Parathyroid adenoma (tissue), 2 donors: ENCODE data around the gene GRAMD1A.

Experiments
- H2AFZ ChIP-seq: fragments of 300-600 bp; sonication (generic); one replicate; pipeline ENCODE4 v1.7.0; 2017; ENCODE audit warnings: antibody characterized with exemption, mild to moderate bottlenecking
- H3K27ac ChIP-seq: fragments of 300-600 bp; sonication (generic); one replicate; pipeline ENCODE4 v1.7.0; 2017
- H3K27me3 ChIP-seq: fragments of 300-600 bp; sonication (generic); one replicate; pipeline ENCODE4 v1.7.0; 2017; ENCODE audit warnings: low read length; ENCODE audit not compliant: control insufficient read depth, insufficient read depth
- H3K36me3 ChIP-seq: fragments of 300-600 bp; sonication (generic); one replicate; pipeline ENCODE4 v1.7.0; 2017; ENCODE audit warnings: low read length; ENCODE audit not compliant: control insufficient read depth, insufficient read depth
- H3K4me1 ChIP-seq: fragments of 300-600 bp; sonication (generic); one replicate; pipeline ENCODE4 v1.7.0; 2017; ENCODE audit warnings: control low read depth
- H3K4me2 ChIP-seq: fragments of 300-600 bp; sonication (generic); one replicate; pipeline ENCODE4 v1.7.0; 2017; ENCODE audit warnings: low read length
- H3K4me3 ChIP-seq: fragments of 300-600 bp; sonication (generic); one replicate; pipeline ENCODE4 v1.7.0; 2017; ENCODE audit warnings: low read depth, low read length
- H3K79me2 ChIP-seq: fragments of 300-600 bp; sonication (generic); one replicate; pipeline ENCODE4 v1.7.0; 2017; ENCODE audit warnings: control low read depth
- H3K9ac ChIP-seq: fragments of 300-600 bp; sonication (generic); one replicate; pipeline ENCODE4 v1.7.0; 2017; ENCODE audit warnings: mild to moderate bottlenecking
- H3K9me3 ChIP-seq: fragments of 300-600 bp; sonication (generic); one replicate; pipeline ENCODE4 v1.7.0; 2017; ENCODE audit warnings: low read length; ENCODE audit not compliant: control insufficient read depth
- TF ChIP-seq, protein P1 (sequence below): fragments of 300-600 bp; sonication (generic); IDR thresholded peaks from one replicate; pipeline ENCODE4 v1.7.0; 2017; ENCODE audit warnings: antibody characterized with exemption, mild to moderate bottlenecking
- donor health status: primary hyperparathyroidism.

The GRAMD1A gene

DNA sequence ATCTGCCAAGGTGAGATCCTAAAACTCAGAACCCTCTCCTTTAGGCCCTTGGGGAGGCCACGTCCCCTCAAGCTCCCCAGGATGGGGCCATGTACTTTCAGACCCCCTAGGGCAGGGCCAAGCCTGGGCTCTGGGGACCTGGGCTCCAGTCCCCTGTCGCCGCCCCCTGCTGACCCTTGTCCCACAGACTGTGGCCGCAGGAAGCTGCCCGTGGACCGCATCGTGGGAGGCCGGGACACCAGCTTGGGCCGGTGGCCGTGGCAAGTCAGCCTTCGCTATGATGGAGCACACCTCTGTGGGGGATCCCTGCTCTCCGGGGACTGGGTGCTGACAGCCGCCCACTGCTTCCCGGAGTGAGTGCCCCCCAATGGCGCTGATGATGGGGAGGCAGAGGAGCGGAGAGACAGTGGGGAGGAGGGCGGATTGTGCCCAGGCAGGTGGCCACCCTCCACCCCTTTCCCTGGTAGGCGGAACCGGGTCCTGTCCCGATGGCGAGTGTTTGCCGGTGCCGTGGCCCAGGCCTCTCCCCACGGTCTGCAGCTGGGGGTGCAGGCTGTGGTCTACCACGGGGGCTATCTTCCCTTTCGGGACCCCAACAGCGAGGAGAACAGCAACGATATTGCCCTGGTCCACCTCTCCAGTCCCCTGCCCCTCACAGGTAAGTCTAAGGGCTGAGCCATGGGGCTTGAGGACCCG, 60.2 kb downstream of the GRAMD1A start:
- TF ChIP-seq, protein P1, sequence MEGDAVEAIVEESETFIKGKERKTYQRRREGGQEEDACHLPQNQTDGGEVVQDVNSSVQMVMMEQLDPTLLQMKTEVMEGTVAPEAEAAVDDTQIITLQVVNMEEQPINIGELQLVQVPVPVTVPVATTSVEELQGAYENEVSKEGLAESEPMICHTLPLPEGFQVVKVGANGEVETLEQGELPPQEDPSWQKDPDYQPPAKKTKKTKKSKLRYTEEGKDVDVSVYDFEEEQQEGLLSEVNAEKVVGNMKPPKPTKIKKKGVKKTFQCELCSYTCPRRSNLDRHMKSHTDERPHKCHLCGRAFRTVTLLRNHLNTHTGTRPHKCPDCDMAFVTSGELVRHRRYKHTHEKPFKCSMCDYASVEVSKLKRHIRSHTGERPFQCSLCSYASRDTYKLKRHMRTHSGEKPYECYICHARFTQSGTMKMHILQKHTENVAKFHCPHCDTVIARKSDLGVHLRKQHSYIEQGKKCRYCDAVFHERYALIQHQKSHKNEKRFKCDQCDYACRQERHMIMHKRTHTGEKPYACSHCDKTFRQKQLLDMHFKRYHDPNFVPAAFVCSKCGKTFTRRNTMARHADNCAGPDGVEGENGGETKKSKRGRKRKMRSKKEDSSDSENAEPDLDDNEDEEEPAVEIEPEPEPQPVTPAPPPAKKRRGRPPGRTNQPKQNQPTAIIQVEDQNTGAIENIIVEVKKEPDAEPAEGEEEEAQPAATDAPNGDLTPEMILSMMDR: no peak
- H3K27me3 ChIP-seq: no peaks in the 10 kb centered on the region

GRCh38 chr19:35061583-35062373, 61.7 kb downstream of the GRAMD1A start:
- H3K9ac ChIP-seq: no peak overlapping the region
- no peak overlapping the region for H3K4me2 ChIP-seq
- H3K79me2 ChIP-seq: no peaks in the 10 kb centered on the region
- H3K36me3 ChIP-seq: no peaks in the 10 kb centered on the region
- H3K4me3 ChIP-seq: no peak overlapping the region
- TF ChIP-seq, protein P1: no peak
- H2AFZ ChIP-seq: no peak overlapping the region
- H3K9me3 ChIP-seq: no peaks in the 10 kb centered on the region
- H3K4me1 ChIP-seq: no peaks in the 10 kb centered on the region
- no peak overlapping the region for H3K27ac ChIP-seq
- no peaks in the 10 kb centered on the region for H3K27me3 ChIP-seq

More for the DNA sequence above, 60.2 kb downstream of the GRAMD1A start:
- no peak overlapping the region for H3K9ac ChIP-seq
- H3K36me3 ChIP-seq: no peaks in the 10 kb centered on the region
- no peaks in the 10 kb centered on the region for H3K4me1 ChIP-seq
- no peak overlapping the region for H2AFZ ChIP-seq
- H3K9me3 ChIP-seq: no peaks in the 10 kb centered on the region
- no peak overlapping the region for H3K27ac ChIP-seq
- no peaks in the 10 kb centered on the region for H3K79me2 ChIP-seq
- no peak overlapping the region for H3K4me3 ChIP-seq
- H3K4me2 ChIP-seq: no peak overlapping the region

DNA sequence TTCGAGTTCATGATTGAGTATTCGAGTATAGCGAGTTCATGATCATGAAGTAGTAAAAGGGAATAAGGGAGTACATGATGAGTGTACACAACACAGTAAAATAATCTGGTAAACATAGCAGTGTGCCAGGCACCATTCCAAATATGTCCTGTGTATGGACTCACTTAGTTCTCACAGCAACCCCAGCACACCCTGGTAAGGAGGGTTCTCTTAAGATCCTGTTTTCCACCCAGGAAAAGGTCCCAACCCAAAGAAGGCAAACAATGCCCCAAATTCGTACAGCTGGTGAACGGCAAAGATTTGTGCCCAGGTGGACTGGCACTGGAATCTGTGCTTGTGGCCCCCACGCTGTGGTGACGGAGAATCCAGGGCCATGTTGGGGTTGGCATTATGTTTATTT, 62.8 kb downstream of the GRAMD1A start:
- TF ChIP-seq, protein P1: no peak
- H3K27ac ChIP-seq: no peak overlapping the region
- no peak overlapping the region for H3K4me3 ChIP-seq

GRCh38 chr19:35063940-35064818, 64.1 kb downstream of the GRAMD1A start:
- Histone ChIP-seq H3K79me2 (no peaks in the 10 kb centered on the region), H3K4me2 (no peak overlapping the region), H3K9ac (no peak overlapping the region), H3K36me3 (no peaks in the 10 kb centered on the region), H3K27me3 (no peaks in the 10 kb centered on the region), H3K9me3 (no peaks in the 10 kb centered on the region), H3K27ac (no peak overlapping the region), H2AFZ (no peak overlapping the region), H3K4me1 (peaks cover 18% of the 10 kb centered on the region), H3K4me3 (no peak overlapping the region)
- TF ChIP-seq, protein P1: no peak

More for the DNA sequence above, 62.8 kb downstream of the GRAMD1A start:
- peaks cover 6% of the 10 kb centered on the region for H3K4me1 ChIP-seq
- H3K4me2 ChIP-seq: no peak overlapping the region
- no peaks in the 10 kb centered on the region for H3K9me3 ChIP-seq
- H3K9ac ChIP-seq: no peak overlapping the region
- no peak overlapping the region for H2AFZ ChIP-seq
- H3K36me3 ChIP-seq: no peaks in the 10 kb centered on the region
- H3K79me2 ChIP-seq: no peaks in the 10 kb centered on the region
- H3K27me3 ChIP-seq: no peaks in the 10 kb centered on the region
